ENCODE data around the gene RNF223. TPM values are rescaled to one million over a fixed set of nuclear protein-coding genes. Genes with fewer than 3 reads are reported as not detected.

Gene RNF223
- total RNA-seq, 4 donors from 2014 or later = not detected

DNA sequence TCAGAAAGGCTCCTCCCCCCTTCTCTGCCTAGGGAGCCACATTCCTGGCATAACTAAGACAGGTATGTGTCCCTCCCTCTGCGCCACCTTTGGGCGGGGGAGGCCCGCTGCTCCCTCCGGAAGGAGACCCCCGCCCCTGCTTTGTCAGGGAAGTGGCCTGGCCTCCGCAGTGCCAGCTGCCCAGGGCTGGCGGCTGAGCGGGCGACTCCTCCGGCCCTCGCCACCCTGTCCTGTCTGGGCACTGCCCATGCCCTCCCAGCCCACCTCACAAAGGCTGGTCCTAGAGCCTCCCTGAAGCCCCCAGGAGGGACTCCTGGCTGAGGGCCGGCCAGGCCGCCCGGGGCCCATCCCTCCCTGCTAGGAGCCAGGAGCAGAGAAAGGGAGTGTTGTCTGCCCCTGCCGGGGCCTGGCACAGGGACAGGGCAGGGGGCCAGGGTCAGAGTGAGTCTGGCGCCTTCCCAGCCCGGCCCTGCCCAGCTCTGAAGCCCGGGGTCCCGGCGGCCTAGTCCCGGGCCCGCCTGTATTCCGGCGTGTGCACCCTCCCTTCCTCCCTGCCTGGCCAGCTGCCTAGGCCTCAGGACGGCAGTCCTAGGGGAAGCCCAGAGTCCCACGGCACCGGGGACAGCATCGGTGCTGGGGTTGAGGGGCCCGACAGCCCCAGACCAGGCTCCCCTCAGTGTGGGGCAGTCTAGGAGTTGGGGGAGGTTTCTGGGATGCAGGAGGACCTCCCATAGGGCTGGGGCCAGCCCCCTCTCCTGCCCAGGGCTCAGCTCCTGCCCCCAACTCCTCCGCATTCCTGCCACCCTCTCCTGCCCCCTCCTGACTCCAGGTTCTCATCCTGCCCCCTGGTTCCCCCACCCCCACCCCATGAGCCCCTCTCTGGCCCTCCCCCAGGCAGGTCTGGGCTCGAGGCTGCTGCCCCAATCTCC is 49.1 kb downstream of the RNF223 start:
- intact Hi-C loops (cut with DNase I; ENCODE audit: low total_unique reads) = no loop called here
- H3K27ac ChIP-seq = peak overlapping the region; percentile 5 to 34

DNA sequence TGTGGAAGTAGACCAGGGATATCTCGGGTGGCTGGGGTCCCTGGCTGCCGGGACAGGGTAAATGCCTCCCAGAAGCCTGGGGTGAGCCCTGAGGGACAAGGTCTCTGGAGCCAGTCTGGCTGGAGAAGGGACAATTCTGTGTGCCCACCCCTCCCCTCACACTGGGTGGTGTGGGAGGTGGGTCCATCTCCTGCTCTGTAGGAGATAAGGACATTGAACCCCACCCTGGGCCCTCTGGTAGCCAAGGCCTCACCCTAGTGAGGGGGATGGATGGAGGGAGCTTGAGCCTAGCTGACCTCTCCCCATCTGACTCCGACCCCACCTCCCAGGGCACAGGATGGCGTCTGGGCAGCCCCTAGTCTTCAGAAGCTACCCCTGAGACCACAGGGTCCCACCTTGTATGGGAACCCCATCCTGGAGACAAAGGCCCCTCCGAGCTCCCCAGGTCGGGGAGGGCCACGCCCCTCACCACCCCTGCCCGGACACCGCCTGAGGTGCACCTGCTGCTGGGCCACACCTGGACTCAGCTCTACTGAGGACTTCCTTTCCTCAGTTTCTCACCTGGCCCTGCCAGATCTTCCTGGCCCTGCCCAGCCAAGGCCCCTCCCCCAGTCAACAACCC is 49.8 kb downstream of the RNF223 start:
- intact Hi-C loops (cut with DNase I; ENCODE audit: low total_unique reads) = no loop called here
- no peak for DNase-seq
- Histone ChIP-seq H3K9me3 (no peaks in the 10 kb centered on the region), H3K36me3 (no peaks in the 10 kb centered on the region), H3K27ac (peak overlapping the region; percentile 5 to 34), H3K27me3 (no peaks in the 10 kb centered on the region), H3K4me3 (no peak overlapping the region), H3K4me1 (peaks cover 0 to 19% of the 10 kb centered on the region in 2 donors)
- TF ChIP-seq POLR2A (IDR thresholded peaks at IDR 0.05) = no peak
- TF ChIP-seq, protein P1, sequence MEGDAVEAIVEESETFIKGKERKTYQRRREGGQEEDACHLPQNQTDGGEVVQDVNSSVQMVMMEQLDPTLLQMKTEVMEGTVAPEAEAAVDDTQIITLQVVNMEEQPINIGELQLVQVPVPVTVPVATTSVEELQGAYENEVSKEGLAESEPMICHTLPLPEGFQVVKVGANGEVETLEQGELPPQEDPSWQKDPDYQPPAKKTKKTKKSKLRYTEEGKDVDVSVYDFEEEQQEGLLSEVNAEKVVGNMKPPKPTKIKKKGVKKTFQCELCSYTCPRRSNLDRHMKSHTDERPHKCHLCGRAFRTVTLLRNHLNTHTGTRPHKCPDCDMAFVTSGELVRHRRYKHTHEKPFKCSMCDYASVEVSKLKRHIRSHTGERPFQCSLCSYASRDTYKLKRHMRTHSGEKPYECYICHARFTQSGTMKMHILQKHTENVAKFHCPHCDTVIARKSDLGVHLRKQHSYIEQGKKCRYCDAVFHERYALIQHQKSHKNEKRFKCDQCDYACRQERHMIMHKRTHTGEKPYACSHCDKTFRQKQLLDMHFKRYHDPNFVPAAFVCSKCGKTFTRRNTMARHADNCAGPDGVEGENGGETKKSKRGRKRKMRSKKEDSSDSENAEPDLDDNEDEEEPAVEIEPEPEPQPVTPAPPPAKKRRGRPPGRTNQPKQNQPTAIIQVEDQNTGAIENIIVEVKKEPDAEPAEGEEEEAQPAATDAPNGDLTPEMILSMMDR (IDR thresholded peaks at IDR 0.05) = no peak

More for the DNA sequence above, 49.1 kb downstream of the RNF223 start:
- no peak overlapping the region for H3K4me3 ChIP-seq
- TF ChIP-seq, protein P1 (IDR thresholded peaks at IDR 0.05) = no peak
- no peak for TF ChIP-seq POLR2A (IDR thresholded peaks at IDR 0.05)
- no peak for DNase-seq
- no peaks in the 10 kb centered on the region for H3K36me3 ChIP-seq
- H3K9me3 ChIP-seq = no peaks in the 10 kb centered on the region
- H3K27me3 ChIP-seq = no peaks in the 10 kb centered on the region
- peaks cover 0 to 18% of the 10 kb centered on the region in 2 donors for H3K4me1 ChIP-seq

DNA sequence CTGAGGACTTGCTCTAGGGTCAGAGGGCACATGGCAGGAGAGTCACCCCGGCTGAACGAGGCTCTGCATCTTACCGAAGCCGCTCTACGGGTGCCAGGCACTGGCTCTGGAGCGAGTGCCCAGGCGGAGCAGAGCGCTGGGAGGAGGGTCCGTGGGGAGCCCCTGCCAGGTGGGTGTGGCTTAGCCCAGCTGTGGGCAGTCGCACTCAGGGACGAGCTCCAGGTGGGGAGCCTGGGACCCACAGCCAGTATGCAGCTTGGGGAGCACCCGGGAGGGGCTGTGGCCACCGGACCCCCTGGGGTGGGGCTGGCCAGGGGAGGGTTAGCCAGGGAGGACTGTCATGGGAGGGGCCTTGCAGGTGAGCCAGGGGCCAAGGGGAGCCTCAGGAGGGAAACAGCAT is 50.4 kb downstream of the RNF223 start:
- no peaks in the 10 kb centered on the region for H3K36me3 ChIP-seq
- H3K9me3 ChIP-seq = no peaks in the 10 kb centered on the region
- H3K4me1 ChIP-seq = peaks cover 0 to 19% of the 10 kb centered on the region in 2 donors
- intact Hi-C loops (cut with DNase I; ENCODE audit: low total_unique reads) = no loop called here
- TF ChIP-seq POLR2A (IDR thresholded peaks at IDR 0.05) = no peak
- TF ChIP-seq, protein P1 (IDR thresholded peaks at IDR 0.05) = no peak
- H3K27me3 ChIP-seq = no peaks in the 10 kb centered on the region
- H3K4me3 ChIP-seq = no peak overlapping the region
- H3K27ac ChIP-seq = no peak overlapping the region
- no peak for DNase-seq

DNA sequence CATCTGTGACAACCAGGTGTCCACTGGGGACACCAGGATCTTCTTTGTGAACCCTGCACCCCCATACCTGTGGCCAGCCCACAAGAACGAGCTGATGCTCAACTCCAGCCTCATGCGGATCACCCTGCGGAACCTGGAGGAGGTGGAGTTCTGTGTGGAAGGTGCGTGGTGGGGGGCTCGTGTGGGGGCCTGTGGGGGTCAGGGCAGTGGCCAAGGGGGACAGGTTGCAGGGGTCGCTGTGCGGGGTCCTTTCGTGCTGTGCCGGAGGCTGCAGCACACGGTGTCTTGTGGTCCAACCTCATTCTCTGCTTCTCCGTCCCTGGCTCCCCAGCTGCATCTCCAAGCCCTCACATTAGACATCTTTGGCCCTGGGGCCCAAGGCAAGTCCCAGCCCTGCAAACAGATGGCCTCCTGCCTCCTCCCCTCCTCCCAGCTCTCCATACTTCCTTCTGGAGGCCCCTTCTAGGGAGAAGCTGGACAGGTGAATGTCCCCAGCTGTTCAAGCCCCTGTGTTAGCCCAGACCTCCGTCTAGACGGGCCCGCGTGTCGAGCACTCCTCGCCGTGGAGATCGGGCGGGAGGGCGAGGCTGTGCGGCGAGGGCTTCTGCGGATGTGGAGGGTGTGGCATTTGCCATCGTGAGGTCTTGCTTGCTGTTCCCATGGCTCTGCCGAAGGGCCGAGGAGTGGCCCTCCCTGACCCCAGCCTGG is 51.6 kb downstream of the RNF223 start:
- TF ChIP-seq, protein P1 (IDR thresholded peaks at IDR 0.05) = no peak
- no peak for TF ChIP-seq POLR2A (IDR thresholded peaks at IDR 0.05)
- no peak for DNase-seq
- intact Hi-C loops (cut with DNase I; ENCODE audit: low total_unique reads) = no loop called here
- Histone ChIP-seq H3K36me3 (no peaks in the 10 kb centered on the region), H3K4me3 (no peak overlapping the region), H3K27ac (no peak overlapping the region), H3K27me3 (no peaks in the 10 kb centered on the region), H3K9me3 (no peaks in the 10 kb centered on the region), H3K4me1 (peaks cover 0 to 19% of the 10 kb centered on the region in 2 donors)
